Stimulated activated memory B cell treated with anti-CD40 and anti-IgM and Interleukin-4, amounts not matched to agents 10 μg/mL and 1 μg/mL and 100 μg/mL, for 72 hours (primary cell): ENCODE measurements around the gene LIMS1.
"Not testable (repeated sequence)": the region's sequence is repeated elsewhere in the genome, so short reads cannot be mapped to it uniquely, and the experiment has no call there.

ENCODE experiments used
- ATAC-seq: fragments of 150-1000 bp; cut with Tn5 transposase; 2 replicates; pipeline ENCODE4 v1.10.0; 2021
- H3K27ac Mint-ChIP-seq: one replicate; pipeline ENCODE4 v1.8.0; 2022; ENCODE audit warnings: mild to moderate bottlenecking, mixed read lengths
- H3K27me3 Mint-ChIP-seq: one replicate; pipeline ENCODE4 v1.8.0; 2022; ENCODE audit warnings: mixed read lengths
- H3K36me3 Mint-ChIP-seq: one replicate; pipeline ENCODE4 v1.8.0; 2022; ENCODE audit warnings: mixed read lengths
- H3K4me1 Mint-ChIP-seq: one replicate; pipeline ENCODE4 v1.8.0; 2022; ENCODE audit warnings: mixed read lengths
- H3K4me3 Mint-ChIP-seq: one replicate; pipeline ENCODE4 v1.8.0; 2022; ENCODE audit warnings: mild to moderate bottlenecking, moderate library complexity, mixed read lengths
- H3K9me3 Mint-ChIP-seq: one replicate; pipeline ENCODE4 v1.8.0; 2022; ENCODE audit warnings: mixed read lengths

LIMS1 gene

DNA sequence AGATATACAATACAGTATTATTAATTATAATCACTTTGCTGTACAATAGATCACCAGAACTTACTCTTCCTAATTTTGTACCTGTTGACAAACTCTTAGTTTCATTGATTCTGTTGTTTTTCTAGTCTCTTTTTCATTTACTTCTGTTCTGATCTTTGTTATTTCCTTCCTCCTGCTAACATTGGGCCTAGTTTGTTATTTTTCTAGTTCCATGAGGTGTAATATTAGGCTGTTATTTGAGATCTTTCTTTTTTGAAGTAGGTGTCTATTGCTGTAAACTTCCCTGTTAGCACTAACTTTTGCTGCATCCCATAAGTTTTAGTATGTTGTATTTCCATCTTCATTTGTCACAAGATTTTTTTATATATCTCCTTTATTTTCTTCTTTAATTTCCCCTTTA, 55.1 kb downstream of the LIMS1 start:
- Mint-ChIP-seq H3K9me3 (no peaks in the 10 kb centered on the region), H3K4me1 (peaks cover 72% of the 10 kb centered on the region), H3K27ac (peak overlapping the region; percentile 98), H3K4me3 (peak overlapping the region; percentile 82), H3K27me3 (no peaks in the 10 kb centered on the region), H3K36me3 (peaks cover 6% of the 10 kb centered on the region)
- ATAC-seq, result no peak

DNA sequence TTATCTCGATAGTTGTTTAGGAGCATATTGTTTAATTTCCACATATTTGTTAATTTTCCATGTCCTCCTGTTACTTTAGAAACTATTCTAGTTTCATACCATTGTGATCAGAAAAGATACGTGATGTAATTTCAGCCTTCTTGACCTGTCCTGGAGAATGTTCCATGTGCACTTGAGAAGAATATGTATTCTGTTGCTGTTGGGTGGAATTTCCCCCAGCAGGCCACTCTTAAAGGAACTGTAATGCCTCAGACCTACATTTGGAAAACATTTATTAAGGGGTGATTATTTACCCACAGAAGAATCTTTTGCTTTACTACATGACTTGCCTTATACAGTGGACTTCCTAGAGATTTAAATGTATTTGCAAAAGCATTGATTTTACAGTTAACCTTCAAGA, 55.5 kb downstream of the LIMS1 start:
- no peaks in the 10 kb centered on the region for H3K27me3 Mint-ChIP-seq
- peaks cover 72% of the 10 kb centered on the region for H3K4me1 Mint-ChIP-seq
- ATAC-seq, result no peak
- H3K4me3 Mint-ChIP-seq, result peak overlapping the region; percentile 82
- peak overlapping the region; percentile 98 for H3K27ac Mint-ChIP-seq
- peaks cover 6% of the 10 kb centered on the region for H3K36me3 Mint-ChIP-seq
- no peaks in the 10 kb centered on the region for H3K9me3 Mint-ChIP-seq

DNA sequence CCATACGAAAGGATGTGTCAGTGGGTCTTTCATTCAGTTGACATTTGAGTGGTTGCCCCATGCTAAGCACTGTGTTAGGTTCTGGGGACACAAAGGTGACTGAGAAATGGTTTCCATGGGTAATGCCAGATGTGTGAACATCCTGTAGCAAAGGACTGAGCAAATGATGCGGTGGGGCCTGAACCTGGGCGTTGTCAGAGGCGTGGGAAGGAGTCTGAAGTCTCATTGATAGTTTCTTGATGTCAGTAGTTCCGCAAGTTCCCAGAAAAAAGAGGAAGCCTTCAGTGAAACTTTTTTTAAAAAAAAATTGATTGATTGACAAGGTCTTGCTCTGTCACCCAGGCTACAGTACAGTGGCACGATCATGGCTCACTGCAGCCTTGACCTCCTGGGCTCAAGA, 56.9 kb downstream of the LIMS1 start:
- Mint-ChIP-seq H3K9me3 (no peaks in the 10 kb centered on the region), H3K27ac (peak overlapping the region; percentile 98), H3K4me3 (peak overlapping the region; percentile 50), H3K4me1 (peaks cover 79% of the 10 kb centered on the region), H3K36me3 (peaks cover 6% of the 10 kb centered on the region), H3K27me3 (no peaks in the 10 kb centered on the region)
- ATAC-seq, result peak; percentile 78

DNA sequence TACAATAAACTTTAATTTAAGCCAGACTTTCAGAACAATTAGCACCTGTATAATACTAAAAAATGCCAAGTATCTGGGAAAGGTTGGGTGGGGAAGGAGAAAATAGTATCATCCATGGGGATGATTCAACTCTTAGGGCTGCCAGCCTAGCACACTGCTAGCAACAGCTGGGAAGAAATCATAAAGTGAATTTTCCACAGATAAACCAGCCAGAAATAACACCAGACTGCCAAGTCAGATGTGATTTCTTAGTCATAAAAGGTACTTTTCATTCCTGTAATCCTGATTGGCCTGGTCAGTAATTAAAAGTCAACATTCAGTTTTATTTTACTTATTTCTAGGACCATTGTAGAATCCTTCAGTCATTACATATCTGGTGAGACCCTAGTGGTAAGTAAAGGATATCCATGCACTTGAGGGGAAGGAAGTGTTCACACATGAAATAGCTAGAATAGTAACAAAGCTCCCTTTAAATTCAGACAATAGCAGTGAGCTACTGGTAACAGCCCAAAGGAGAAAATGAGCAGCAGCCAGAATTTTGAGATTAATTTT, 59.4 kb downstream of the LIMS1 start:
- peak overlapping the region; percentile 75 for H3K4me3 Mint-ChIP-seq
- ATAC-seq, result peak; percentile 2

GRCh38 chr2:108594132-108594981, 60.1 kb downstream of the LIMS1 start:
- peak overlapping the region; percentile 75 for H3K4me3 Mint-ChIP-seq
- H3K4me1 Mint-ChIP-seq, result peaks cover 80% of the 10 kb centered on the region
- peak; percentile 90 for ATAC-seq
- H3K9me3 Mint-ChIP-seq, result no peaks in the 10 kb centered on the region
- H3K36me3 Mint-ChIP-seq, result peaks cover 9% of the 10 kb centered on the region
- H3K27me3 Mint-ChIP-seq, result no peaks in the 10 kb centered on the region
- peak overlapping the region; percentile 98 for H3K27ac Mint-ChIP-seq

More for the DNA sequence above, 59.4 kb downstream of the LIMS1 start:
- Mint-ChIP-seq H3K36me3 (peaks cover 6% of the 10 kb centered on the region), H3K27ac (peak overlapping the region; percentile 98), H3K9me3 (no peaks in the 10 kb centered on the region), H3K4me1 (peaks cover 83% of the 10 kb centered on the region), H3K27me3 (no peaks in the 10 kb centered on the region)

DNA sequence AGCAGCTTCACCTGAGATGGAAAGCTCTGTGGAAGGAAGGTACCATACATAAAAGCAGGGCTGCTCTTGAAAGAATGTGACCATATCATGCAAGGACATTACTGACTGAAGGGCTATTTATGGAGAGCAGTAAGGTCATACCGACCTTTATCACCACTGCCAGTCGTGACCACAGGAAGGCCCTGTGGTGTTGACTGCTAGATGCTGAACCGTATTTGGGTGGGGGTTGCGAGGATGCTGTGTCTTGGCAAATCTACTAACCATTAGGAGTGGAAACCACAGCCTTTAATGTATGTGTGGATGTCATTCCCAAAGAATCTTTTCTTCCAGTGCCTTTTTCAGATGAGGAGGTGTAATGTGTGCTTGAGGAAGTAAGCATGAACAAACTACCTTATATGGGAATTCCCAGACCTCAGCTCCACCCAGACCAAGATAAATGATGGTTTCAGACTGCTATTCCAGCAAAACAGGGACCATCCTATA, 60.8 kb downstream of the LIMS1 start:
- Mint-ChIP-seq H3K27ac (peak overlapping the region; percentile 98), H3K9me3 (no peaks in the 10 kb centered on the region), H3K4me3 (peak overlapping the region; percentile 38), H3K36me3 (peaks cover 7% of the 10 kb centered on the region), H3K4me1 (peaks cover 74% of the 10 kb centered on the region), H3K27me3 (no peaks in the 10 kb centered on the region)
- peak; percentile 82 for ATAC-seq

DNA sequence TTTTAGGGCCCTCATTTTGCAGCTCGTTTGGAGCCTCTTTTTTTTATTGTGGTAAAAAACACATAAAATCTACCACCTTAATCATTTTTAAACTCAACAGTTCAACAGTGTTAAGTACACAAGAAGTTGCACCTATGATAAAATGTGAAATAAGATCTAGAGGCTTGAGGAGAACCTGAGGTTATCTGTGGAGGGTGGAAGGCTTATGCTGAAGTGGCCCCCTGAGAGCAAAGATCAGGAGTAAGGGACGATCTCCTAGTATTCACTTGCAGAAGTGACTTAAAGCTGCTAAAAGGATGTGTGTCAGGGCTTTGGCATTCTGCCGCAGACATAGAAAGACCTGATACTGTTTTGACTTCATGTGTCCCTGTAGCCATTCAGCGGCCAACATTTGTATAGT, 61.5 kb downstream of the LIMS1 start:
- peak overlapping the region; percentile 98 for H3K27ac Mint-ChIP-seq
- not testable (repeated sequence) for ATAC-seq, H3K27me3 Mint-ChIP-seq, H3K36me3 Mint-ChIP-seq, H3K9me3 Mint-ChIP-seq
- H3K4me1 Mint-ChIP-seq, result peaks cover 66% of the 10 kb centered on the region
- peak overlapping the region; percentile 62 for H3K4me3 Mint-ChIP-seq

GRCh38 chr2:108597105-108597744, 63.0 kb downstream of the LIMS1 start:
- Mint-ChIP-seq H3K36me3 (peaks cover 13% of the 10 kb centered on the region), H3K4me1 (peaks cover 56% of the 10 kb centered on the region), H3K27ac (peak overlapping the region; percentile 98)
- H3K27me3 Mint-ChIP-seq, H3K9me3 Mint-ChIP-seq, ATAC-seq, H3K4me3 Mint-ChIP-seq: not testable (repeated sequence)

DNA sequence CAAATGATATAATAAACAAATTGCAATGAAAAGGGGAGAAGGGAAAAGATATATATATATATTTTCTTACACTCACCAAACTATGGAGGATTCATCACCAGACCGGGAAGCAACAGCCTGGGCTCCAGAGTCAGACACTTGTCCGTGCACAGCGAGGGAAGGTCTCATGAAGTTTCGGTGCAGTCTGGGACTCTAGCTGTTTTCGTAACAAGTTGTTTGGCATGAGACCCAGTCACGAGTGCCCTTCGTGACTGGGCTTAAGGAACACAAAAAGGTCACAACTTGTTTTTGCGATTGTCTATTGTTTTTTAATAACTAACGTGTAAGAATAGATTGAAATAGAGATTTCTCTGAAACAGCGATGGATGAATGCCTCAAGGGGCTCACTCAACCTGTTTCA, 66.9 kb downstream of the LIMS1 start:
- not testable (repeated sequence) for ATAC-seq

DNA sequence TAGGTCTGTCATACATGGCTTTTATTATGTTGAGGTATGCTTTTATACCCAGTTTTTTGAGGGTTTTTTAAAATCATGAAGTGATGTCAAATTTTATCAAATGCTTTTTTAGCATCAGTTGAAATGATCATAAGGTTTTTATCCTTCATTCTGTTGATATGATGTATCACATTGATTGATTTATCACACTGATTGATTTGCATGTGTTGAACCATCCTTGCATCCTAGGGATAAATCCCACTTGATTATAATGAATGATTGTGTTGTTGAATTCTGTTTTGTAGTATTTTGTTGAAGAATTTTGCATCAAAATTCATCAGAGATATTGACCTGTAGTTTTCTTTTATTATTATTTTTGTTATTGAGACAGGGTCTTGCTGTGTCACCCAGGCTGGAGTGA, 68.2 kb downstream of the LIMS1 start:
- Mint-ChIP-seq H3K36me3 (peaks cover 21% of the 10 kb centered on the region), H3K27ac (no peak overlapping the region), H3K4me3 (no peak overlapping the region), H3K27me3 (no peaks in the 10 kb centered on the region), H3K4me1 (peaks cover 18% of the 10 kb centered on the region), H3K9me3 (no peaks in the 10 kb centered on the region)
- ATAC-seq, result no peak

More for the DNA sequence above, 66.9 kb downstream of the LIMS1 start:
- H3K4me1 Mint-ChIP-seq, result peaks cover 27% of the 10 kb centered on the region
- H3K4me3 Mint-ChIP-seq, H3K27ac Mint-ChIP-seq, H3K27me3 Mint-ChIP-seq, H3K9me3 Mint-ChIP-seq: not testable (repeated sequence)
- H3K36me3 Mint-ChIP-seq, result peaks cover 20% of the 10 kb centered on the region

DNA sequence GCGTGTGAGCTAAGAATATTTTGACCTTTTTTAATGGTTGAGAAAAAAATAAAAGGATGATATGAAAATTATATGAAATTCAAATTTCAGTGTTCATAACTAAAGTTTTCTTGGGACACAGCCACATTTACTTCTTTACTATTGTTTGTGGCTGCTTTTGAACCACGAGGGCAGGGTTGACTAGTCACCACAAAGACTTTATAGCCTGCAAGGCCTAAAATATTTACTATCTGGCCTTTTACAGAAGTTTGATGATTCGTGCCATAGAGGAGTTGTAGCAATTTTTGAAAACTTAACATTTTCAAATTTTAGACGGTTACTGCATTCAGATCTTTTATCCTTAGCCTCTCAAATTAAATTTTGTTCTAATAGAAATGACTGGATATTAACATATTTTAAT, 69.9 kb downstream of the LIMS1 start:
- Mint-ChIP-seq H3K27me3 (no peaks in the 10 kb centered on the region), H3K4me1 (peaks cover 29% of the 10 kb centered on the region), H3K9me3 (no peaks in the 10 kb centered on the region), H3K4me3 (no peak overlapping the region), H3K27ac (no peak overlapping the region), H3K36me3 (peaks cover 23% of the 10 kb centered on the region)
- ATAC-seq, result no peak

GRCh38 chr2:108605947-108606346, 71.7 kb downstream of the LIMS1 start:
- no peaks in the 10 kb centered on the region for H3K27me3 Mint-ChIP-seq

DNA sequence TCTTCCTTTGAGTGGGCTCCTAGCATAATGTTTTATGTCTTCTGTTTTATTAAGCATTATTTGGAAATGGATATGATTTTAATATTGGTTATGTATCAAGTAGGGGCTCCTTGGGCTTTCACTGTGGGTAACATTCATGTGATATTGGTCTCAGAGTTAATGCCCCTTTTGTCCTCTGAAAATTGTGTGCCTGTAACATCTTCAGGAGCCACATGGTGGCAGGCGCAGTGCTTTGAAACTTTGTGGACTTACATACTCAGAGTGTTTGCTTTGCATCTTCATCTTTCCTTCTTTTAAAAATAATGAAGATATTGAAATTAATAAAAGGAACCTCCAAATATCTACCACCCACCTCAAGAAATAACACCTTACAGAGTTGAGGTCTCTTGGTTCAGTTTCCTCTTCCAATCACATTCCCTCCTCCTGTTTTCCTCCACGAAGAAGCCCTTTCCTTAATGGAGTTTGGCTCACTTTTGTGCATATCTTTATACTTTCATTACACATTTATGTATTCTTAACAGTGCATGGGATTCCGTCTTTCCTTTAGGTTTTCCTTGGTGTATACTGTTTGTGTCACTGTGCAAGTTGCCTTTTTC, 73.5 kb downstream of the LIMS1 start:
- peaks cover 62% of the 10 kb centered on the region for H3K4me1 Mint-ChIP-seq
- H3K4me3 Mint-ChIP-seq, result no peak overlapping the region
- peaks cover 18% of the 10 kb centered on the region for H3K36me3 Mint-ChIP-seq
- H3K9me3 Mint-ChIP-seq, result no peaks in the 10 kb centered on the region
- H3K27me3 Mint-ChIP-seq, result no peaks in the 10 kb centered on the region
- no peak for ATAC-seq
- peak overlapping the region; percentile 68 for H3K27ac Mint-ChIP-seq

More at GRCh38 chr2:108605947-108606346, 71.7 kb downstream of the LIMS1 start:
- Mint-ChIP-seq H3K4me3 (no peak overlapping the region), H3K27ac (no peak overlapping the region), H3K9me3 (no peaks in the 10 kb centered on the region), H3K4me1 (peaks cover 47% of the 10 kb centered on the region), H3K36me3 (peaks cover 19% of the 10 kb centered on the region)
- ATAC-seq, result no peak

DNA sequence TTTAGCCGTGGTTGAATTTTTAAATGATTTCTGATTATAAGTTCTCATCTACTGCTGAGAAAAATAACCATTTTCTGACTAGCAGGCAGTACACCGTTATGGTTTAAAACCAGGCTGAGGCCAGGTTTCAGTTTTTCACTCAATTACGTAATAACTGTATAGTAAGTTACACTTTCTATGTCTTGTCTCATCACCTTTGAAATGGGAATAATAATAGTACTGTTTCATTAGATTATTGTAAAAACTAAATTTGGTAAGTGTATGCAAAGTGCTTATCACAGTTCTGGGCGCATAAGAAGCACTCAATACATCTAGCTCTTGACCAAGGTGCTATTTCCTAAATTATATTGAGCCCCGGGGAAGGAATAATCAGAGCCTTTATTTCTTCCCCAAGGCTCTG, 76.8 kb downstream of the LIMS1 start:
- no peak overlapping the region for H3K4me3 Mint-ChIP-seq
- peak overlapping the region; percentile 98 for H3K27ac Mint-ChIP-seq
- no peaks in the 10 kb centered on the region for H3K9me3 Mint-ChIP-seq
- peaks cover 20% of the 10 kb centered on the region for H3K36me3 Mint-ChIP-seq
- ATAC-seq, result no peak
- peaks cover 83% of the 10 kb centered on the region for H3K4me1 Mint-ChIP-seq
- H3K27me3 Mint-ChIP-seq, result no peaks in the 10 kb centered on the region

DNA sequence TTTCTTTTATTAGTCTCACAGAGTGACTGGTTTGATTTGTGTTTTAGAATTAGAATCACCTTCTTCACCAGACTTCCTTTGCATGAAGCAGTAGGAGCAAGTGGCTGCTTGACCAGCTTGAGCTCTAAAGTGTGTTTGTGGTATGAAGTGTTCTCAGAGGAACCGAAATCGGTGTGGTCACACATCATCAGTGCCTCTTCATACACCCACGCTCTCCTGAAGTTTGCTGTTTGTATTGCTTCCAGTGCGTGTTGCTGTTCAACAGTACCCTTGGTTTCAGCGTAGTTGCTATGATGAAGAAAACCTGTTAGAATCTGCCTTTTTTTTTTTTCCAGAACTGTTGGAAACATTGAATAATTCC, 77.9 kb downstream of the LIMS1 start:
- Mint-ChIP-seq H3K9me3 (no peaks in the 10 kb centered on the region), H3K27ac (peak overlapping the region; percentile 98), H3K27me3 (no peaks in the 10 kb centered on the region), H3K4me1 (peaks cover 88% of the 10 kb centered on the region), H3K4me3 (peak overlapping the region; percentile 68), H3K36me3 (peaks cover 20% of the 10 kb centered on the region)
- ATAC-seq, result peak; percentile 92
